Measurements from ENCODE around the gene ARFRP1. TPM values are rescaled to one million over a fixed set of nuclear protein-coding genes. Genes with fewer than 3 reads are reported as not detected.

Gene ARFRP1
- total and polyA plus RNA-seq, 2 experiments from 2014 or later: 16.7 to 24.6 TPM

DNA sequence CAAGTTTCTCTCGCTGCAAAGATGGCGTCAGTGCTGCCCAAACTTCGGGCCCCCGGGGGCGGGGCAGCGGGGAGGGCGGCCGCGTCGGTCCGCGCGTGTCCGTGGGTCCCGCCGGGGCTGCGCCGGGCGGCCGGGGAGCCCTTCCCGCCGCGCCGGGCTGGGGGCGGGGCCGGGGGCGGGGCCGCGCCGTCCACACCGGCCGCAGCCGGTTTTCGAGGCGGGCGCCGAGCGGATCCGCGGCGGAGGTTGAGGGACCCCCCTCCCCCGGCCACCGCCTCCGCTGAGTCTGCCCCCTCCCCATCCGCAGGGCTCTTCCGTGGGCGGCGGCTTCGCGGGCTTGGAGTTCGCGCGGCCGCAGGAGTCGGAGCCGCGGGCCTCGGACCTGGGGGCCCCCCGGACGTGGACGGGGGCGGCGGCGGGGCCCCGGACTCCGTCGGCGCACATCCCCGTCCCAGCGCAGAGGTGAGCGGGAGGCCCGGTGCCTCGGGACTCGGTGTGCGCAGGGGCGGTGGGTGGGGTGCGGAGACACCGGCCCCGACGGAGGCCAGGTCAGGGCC, 32.4 kb upstream of the ARFRP1 start:
- peaks cover 8% of the 10 kb centered on the region for H3K36me3 Mint-ChIP-seq (ENCODE audit: low read depth)
- no peaks in the 10 kb centered on the region; the same call in 2 of the 3 replicates for H3K9me3 Mint-ChIP-seq
- no peaks in the 10 kb centered on the region for H4K20me1 ChIP-seq (replicated peaks; ENCODE audit: insufficient read depth)
- H3K4me2 ChIP-seq: peak overlapping the region; percentile 86
- no peak overlapping the region for H2AFZ ChIP-seq
- DNase-seq (ENCODE audit: low spot score): peak; percentile 59
- peaks cover 9% of the 10 kb centered on the region for H3K27me3 Mint-ChIP-seq (ENCODE audit: insufficient read depth, low read depth, poor library complexity)
- no peaks in the 10 kb centered on the region for H3K4me1 Mint-ChIP-seq
- H3K27ac Mint-ChIP-seq: no peak overlapping the region
- H3K79me2 ChIP-seq (replicated peaks; ENCODE audit: insufficient read depth): no peaks in the 10 kb centered on the region
- H3K36me3 ChIP-seq (ENCODE audit: insufficient read depth): no peaks in the 10 kb centered on the region
- H3K9me2 ChIP-seq (ENCODE audit: insufficient read depth): no peaks in the 10 kb centered on the region
- peak overlapping the region; percentile 71 for H3K4me3 ChIP-seq
- H3K4me3 Mint-ChIP-seq: peak overlapping the region; percentile 68; the same call in 2 of the 3 replicates
- peaks cover 6% of the 10 kb centered on the region for H3K27me3 ChIP-seq (ENCODE audit: insufficient read depth)
- peaks cover 7% of the 10 kb centered on the region; the same call in 1 of the 2 replicates for H3K4me1 ChIP-seq (ENCODE audit: insufficient read depth)
- ATAC-seq: peak; percentile 2; the same call in 2 of the 3 replicates
- H3F3A ChIP-seq (replicated peaks; ENCODE audit: low read depth): peaks cover 14% of the 10 kb centered on the region; the same call in 1 of the 2 replicates
- H3K27ac ChIP-seq (ENCODE audit: low read depth): peak overlapping the region; percentile 50; the same call in 1 of the 2 replicates
- TF ChIP-seq JUNB (IDR thresholded peaks at IDR 0.05; ENCODE audit: unreplicated experiment) (no peak), ZNF331 (CRISPR knock-in tag; IDR thresholded peaks at IDR 0.05; ENCODE audit: low read depth) (no peak), ETS1 (IDR thresholded peaks at IDR 0.05) (no peak), STAT1 (IDR thresholded peaks at IDR 0.05; ENCODE audit: unreplicated experiment) (no peak), EZH2 (IDR thresholded peaks at IDR 0.05; ENCODE audit: low read depth, unreplicated experiment) (no peak), CREB1 (CRISPR knock-in tag; IDR thresholded peaks at IDR 0.05; ENCODE audit: low read depth) (no peak), POLR2AphosphoS5 (IDR thresholded peaks at IDR 0.05; ENCODE audit: low read depth) (no peak), ZNF114 (CRISPR knock-in tag; IDR thresholded peaks at IDR 0.05) (no peak), EZH2phosphoT487 (IDR thresholded peaks at IDR 0.05; ENCODE audit: unreplicated experiment) (no peak), NANOG (IDR thresholded peaks at IDR 0.05; ENCODE audit: borderline replicate concordance) (no peak)
- TF ChIP-seq, protein P1, sequence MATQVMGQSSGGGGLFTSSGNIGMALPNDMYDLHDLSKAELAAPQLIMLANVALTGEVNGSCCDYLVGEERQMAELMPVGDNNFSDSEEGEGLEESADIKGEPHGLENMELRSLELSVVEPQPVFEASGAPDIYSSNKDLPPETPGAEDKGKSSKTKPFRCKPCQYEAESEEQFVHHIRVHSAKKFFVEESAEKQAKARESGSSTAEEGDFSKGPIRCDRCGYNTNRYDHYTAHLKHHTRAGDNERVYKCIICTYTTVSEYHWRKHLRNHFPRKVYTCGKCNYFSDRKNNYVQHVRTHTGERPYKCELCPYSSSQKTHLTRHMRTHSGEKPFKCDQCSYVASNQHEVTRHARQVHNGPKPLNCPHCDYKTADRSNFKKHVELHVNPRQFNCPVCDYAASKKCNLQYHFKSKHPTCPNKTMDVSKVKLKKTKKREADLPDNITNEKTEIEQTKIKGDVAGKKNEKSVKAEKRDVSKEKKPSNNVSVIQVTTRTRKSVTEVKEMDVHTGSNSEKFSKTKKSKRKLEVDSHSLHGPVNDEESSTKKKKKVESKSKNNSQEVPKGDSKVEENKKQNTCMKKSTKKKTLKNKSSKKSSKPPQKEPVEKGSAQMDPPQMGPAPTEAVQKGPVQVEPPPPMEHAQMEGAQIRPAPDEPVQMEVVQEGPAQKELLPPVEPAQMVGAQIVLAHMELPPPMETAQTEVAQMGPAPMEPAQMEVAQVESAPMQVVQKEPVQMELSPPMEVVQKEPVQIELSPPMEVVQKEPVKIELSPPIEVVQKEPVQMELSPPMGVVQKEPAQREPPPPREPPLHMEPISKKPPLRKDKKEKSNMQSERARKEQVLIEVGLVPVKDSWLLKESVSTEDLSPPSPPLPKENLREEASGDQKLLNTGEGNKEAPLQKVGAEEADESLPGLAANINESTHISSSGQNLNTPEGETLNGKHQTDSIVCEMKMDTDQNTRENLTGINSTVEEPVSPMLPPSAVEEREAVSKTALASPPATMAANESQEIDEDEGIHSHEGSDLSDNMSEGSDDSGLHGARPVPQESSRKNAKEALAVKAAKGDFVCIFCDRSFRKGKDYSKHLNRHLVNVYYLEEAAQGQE (IDR thresholded peaks at IDR 0.05; ENCODE audit: unreplicated experiment): no peak
- TF ChIP-seq, protein P2, sequence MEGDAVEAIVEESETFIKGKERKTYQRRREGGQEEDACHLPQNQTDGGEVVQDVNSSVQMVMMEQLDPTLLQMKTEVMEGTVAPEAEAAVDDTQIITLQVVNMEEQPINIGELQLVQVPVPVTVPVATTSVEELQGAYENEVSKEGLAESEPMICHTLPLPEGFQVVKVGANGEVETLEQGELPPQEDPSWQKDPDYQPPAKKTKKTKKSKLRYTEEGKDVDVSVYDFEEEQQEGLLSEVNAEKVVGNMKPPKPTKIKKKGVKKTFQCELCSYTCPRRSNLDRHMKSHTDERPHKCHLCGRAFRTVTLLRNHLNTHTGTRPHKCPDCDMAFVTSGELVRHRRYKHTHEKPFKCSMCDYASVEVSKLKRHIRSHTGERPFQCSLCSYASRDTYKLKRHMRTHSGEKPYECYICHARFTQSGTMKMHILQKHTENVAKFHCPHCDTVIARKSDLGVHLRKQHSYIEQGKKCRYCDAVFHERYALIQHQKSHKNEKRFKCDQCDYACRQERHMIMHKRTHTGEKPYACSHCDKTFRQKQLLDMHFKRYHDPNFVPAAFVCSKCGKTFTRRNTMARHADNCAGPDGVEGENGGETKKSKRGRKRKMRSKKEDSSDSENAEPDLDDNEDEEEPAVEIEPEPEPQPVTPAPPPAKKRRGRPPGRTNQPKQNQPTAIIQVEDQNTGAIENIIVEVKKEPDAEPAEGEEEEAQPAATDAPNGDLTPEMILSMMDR (conservative IDR thresholded peaks at IDR 0.05; ENCODE audit: low read depth in 2 of 2): no peak
- TF ChIP-seq, protein P3, sequence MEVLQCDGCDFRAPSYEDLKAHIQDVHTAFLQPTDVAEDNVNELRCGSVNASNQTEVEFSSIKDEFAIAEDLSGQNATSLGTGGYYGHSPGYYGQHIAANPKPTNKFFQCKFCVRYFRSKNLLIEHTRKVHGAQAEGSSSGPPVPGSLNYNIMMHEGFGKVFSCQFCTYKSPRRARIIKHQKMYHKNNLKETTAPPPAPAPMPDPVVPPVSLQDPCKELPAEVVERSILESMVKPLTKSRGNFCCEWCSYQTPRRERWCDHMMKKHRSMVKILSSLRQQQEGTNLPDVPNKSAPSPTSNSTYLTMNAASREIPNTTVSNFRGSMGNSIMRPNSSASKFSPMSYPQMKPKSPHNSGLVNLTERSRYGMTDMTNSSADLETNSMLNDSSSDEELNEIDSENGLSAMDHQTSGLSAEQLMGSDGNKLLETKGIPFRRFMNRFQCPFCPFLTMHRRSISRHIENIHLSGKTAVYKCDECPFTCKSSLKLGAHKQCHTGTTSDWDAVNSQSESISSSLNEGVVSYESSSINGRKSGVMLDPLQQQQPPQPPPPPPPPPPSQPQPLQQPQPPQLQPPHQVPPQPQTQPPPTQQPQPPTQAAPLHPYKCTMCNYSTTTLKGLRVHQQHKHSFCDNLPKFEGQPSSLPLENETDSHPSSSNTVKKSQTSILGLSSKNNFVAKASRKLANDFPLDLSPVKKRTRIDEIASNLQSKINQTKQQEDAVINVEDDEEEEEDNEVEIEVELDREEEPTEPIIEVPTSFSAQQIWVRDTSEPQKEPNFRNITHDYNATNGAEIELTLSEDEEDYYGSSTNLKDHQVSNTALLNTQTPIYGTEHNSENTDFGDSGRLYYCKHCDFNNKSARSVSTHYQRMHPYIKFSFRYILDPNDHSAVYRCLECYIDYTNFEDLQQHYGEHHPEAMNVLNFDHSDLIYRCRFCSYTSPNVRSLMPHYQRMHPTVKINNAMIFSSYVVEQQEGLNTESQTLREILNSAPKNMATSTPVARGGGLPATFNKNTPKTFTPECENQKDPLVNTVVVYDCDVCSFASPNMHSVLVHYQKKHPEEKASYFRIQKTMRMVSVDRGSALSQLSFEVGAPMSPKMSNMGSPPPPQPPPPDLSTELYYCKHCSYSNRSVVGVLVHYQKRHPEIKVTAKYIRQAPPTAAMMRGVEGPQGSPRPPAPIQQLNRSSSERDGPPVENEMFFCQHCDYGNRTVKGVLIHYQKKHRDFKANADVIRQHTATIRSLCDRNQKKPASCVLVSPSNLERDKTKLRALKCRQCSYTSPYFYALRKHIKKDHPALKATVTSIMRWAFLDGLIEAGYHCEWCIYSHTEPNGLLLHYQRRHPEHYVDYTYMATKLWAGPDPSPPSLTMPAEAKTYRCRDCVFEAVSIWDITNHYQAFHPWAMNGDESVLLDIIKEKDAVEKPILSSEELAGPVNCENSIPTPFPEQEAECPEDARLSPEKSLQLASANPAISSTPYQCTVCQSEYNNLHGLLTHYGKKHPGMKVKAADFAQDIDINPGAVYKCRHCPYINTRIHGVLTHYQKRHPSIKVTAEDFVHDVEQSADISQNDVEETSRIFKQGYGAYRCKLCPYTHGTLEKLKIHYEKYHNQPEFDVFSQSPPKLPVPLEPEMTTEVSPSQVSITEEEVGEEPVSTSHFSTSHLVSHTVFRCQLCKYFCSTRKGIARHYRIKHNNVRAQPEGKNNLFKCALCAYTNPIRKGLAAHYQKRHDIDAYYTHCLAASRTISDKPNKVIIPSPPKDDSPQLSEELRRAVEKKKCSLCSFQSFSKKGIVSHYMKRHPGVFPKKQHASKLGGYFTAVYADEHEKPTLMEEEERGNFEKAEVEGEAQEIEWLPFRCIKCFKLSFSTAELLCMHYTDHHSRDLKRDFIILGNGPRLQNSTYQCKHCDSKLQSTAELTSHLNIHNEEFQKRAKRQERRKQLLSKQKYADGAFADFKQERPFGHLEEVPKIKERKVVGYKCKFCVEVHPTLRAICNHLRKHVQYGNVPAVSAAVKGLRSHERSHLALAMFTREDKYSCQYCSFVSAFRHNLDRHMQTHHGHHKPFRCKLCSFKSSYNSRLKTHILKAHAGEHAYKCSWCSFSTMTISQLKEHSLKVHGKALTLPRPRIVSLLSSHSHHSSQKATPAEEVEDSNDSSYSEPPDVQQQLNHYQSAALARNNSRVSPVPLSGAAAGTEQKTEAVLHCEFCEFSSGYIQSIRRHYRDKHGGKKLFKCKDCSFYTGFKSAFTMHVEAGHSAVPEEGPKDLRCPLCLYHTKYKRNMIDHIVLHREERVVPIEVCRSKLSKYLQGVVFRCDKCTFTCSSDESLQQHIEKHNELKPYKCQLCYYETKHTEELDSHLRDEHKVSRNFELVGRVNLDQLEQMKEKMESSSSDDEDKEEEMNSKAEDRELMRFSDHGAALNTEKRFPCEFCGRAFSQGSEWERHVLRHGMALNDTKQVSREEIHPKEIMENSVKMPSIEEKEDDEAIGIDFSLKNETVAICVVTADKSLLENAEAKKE (CRISPR knock-in tag; IDR thresholded peaks at IDR 0.05): no peak
